OCI-LY1 (cell line): Measurements from ENCODE around the gene TRPV5.

Source experiments
- CTCF ChIP-seq: fragments of 200-600 bp; sonication (generic), shearing (Covaris generic); IDR thresholded peaks from 2 replicates; pipeline ENCODE4 v1.5.1; 2017; ENCODE audit warnings: mild to moderate bottlenecking, antibody characterized with exemption, low read length, moderate library complexity, mixed read lengths
- EZH2 ChIP-seq: fragments of 200-600 bp; sonication (generic), shearing (Covaris generic); IDR thresholded peaks from 2 replicates; pipeline ENCODE4 v1.8.0; 2017; ENCODE audit warnings: borderline replicate concordance, mixed run types, mild to moderate bottlenecking, antibody characterized with exemption, low read length, moderate library complexity, mixed read lengths

- TF ChIP-seq CTCF (no peak), EZH2 (no peak)
Observed at GRCh38 chr7:142883145-142883544, 50.4 kb downstream of the TRPV5 start.
